GM12891 (cell line): ENCODE measurements around the gene ZNF487.

Source experiments
- POLR2A ChIP-seq: IDR thresholded peaks from 2 replicates; pipeline ENCODE4 v1.6.1; 2011; ENCODE audit warnings: low read depth, low read length, control low read depth
- POLR2AphosphoS5 ChIP-seq: IDR thresholded peaks from 2 replicates; pipeline ENCODE4 v1.6.1; 2011; ENCODE audit warnings: low read depth, low read length, control low read depth
- SPI1 ChIP-seq: IDR thresholded peaks from 2 replicates; pipeline ENCODE4 v1.6.1; 2011; ENCODE audit warnings: low read depth, low read length, control low read depth
- TAF1 ChIP-seq: IDR thresholded peaks from 2 replicates; pipeline ENCODE4 v1.6.1; 2011; ENCODE audit warnings: low read depth, low read length, control low read depth

DNA sequence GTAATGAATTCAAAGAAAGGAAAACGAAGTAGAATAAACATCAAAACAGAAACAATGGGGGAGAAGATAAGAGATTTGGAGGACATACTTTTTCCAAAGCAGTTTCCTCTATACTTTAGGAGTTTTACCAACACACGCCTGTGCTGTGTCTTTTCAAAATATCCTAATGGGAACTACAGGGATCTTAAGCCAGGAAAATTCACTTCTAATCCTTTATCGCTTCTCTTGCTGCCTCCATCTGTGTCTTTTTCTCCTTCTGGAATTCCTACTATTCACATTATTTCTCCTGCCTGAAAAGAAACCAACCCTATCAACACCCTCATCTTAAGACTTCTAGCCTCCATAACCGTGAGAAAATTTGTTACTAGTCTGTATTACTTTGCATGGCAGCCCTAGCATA is 34.7 kb upstream of the ZNF487 start:
- TF ChIP-seq POLR2A: no peak
- no peak for TF ChIP-seq POLR2AphosphoS5
- no peak for TF ChIP-seq TAF1
- no peak for TF ChIP-seq SPI1
